Suppressor macrophage treated with lipopolysaccharide for 4 hours (primary cell): Measurements from ENCODE around the gene FLCN.
"Not testable (repeated sequence)": the region's sequence is repeated elsewhere in the genome, so short reads cannot be mapped to it uniquely, and the experiment has no call there.

ENCODE experiments used
- DNase-seq: peaks from one replicate; pipeline ENCODE4 v3.0.0-alpha.2; 2020

The FLCN gene

DNA sequence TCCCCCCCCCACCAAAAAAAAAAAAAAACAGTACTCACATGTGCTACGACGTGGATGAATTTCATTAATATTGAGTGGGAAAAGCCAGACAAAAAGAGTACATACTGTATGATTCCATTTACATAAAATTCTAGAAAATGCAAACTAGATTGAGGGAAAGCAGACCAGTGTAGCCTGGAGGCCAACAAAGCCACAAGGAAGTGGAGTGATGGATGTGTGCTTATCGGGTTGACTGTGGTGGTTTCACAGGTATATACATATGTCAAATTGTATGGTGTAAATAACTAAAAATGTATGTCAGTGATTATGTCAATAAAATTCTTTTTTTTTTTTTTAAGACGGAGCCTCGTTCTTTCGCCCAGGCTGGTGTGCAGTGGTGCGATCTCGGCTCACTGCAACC lies 29.0 kb downstream of the FLCN start:
- no peak for DNase-seq

DNA sequence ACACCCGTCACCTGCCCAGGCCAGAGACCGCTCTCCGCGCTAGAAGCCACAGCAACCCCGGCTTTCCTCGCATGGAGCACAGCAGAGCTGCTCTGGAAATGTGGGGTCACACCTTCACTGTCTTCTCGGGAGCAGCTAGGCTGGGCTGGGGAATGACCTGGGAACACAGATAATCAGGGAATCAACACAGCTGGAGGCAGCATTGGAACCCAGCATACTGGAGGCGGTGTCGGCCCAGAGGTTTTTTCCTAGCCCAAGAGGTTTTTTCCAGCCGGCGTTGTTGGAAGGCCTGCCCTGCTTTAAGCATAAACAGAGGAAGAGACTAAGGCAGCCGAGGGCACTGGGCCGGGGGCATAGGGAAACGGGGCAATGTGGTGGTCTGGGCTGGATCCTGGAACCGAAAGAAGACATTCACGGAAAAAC lies 30.0 kb downstream of the FLCN start:
- no peak for DNase-seq

DNA sequence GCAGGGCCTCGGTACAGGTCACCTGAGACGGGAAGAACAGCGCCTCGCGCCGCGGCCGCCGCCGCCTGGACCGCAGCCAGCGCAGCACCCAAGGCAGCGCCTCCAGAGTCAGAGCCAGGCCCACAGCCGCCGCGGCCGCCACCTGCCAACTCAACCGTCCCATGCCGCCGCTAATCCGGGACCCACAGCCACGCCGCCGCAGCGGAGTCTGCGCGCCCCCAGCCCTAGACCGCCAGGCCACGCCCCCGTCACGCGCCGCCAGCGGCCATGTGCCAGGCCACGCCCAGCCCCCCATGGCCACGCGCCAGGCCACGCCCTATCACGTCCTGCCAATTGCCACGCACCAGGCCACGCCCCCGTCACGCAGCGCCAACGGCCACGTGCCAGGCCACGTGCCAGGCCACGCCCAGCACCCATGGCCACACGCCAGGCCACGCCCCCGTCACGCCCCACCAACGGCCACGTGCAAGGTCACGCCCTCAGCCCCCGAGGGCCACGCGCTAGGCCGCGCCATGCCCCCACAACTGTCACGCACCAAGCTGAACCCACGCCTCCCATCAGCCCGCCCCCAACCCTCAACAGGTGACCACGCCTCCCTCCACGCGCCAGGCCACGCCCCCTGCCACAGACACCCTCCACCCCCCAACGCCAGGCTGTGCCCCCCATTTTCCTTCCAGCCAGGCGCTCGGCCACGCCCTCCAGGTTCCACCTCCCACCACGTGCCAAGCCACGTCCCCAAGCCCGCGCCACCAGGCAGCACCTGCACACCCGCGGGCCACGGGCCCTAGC lies 30.6 kb downstream of the FLCN start, which contains the start of gene PLD6:
Gene PLD6, minus strand, starts transcription at position 210 of the 789 bp plus-strand sequence. Its CDS starts 47 bp downstream, at position 163.
- peak; percentile 81 for DNase-seq

DNA sequence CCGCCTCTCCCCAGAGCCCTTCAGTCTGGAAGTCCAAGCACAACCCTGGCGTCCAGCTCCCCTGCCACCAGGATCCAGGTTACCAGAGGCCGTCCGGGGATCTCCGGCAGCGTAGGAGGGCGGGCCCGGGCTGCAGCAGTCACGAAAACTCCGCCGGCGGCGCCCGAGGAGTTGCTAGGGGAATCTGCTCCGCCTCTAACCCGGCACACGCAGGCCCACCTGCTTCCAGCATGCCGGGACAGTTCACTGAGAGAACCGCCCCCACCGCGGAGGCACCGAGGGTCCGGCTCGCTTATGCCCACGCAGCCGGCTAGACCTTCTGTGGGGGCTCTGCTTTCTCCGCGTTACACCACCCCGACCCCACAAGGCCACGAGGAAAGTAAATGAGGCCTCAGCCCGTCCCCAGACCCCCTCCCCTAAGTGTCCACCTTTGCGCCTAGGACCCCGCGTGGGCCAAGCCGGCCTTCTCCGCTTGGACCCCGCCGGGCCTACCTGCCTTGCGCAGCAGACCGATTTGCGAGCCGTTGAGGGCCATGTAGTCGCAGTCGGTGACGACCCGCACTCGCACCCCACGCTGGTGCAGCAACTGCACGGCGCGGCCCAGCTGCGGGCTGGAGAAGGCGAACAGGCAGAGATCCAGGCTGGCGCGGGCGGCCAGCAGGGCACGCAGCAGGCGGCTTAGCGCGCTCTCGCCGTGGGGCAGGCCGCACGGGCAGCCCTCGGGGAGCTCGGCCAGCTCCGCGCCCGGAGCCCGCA lies 31.4 kb downstream of the FLCN start:
- DNase-seq: peak; percentile 56

DNA sequence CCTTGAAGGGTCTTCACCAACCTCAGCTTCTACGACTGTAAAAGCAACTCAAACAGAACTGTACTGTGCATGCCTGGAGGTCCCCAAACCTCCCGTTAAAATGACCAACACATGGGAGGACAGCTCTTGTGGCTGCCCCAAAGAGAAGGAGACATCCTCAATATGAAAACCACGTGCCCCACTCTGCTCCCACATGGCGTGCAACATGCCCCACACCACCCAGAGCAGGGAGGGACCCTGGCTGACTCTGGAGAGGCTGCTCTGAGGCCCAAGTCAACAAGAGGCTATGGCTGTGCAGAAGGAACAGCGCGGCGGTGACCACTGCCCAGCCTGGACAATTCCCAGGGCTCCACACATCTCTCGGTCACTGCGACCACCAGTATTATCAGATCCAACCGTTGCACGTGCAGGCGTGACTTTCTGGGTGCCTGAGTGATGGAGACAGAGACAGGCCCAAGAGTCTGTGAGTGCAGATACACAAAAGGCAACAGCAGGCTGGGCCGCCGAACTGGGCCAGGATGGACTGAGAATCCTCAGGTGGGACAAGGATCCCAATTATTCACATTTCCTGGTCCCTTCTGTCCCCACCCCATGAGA lies 32.2 kb downstream of the FLCN start:
- DNase-seq: no peak

DNA sequence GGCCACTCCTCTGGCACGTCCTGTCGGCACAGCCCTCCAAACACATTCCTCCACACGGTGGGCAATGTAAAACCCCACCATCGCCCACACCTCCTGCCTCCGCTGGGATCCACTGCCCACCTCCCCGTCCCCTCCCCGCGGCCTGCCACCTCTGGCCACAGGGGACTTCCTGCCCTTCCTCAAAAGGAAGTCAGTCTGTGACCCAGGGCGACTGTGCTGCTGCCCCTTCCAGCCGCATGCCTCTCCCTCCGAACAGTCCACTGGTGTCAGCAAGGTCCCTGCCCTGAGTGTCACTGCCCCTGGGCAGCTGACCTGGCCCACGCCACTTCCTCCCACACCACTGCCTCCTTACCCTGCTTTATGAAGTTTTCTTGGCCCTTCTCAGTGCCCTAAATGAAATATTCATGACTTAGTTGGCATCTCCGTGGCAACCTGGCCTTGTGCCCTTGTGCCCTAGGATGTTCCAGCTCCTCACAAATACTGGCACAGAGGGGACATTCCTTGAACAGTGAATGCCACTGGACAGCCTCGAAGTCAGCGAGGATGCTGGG lies 32.9 kb downstream of the FLCN start:
- DNase-seq: no peak

DNA sequence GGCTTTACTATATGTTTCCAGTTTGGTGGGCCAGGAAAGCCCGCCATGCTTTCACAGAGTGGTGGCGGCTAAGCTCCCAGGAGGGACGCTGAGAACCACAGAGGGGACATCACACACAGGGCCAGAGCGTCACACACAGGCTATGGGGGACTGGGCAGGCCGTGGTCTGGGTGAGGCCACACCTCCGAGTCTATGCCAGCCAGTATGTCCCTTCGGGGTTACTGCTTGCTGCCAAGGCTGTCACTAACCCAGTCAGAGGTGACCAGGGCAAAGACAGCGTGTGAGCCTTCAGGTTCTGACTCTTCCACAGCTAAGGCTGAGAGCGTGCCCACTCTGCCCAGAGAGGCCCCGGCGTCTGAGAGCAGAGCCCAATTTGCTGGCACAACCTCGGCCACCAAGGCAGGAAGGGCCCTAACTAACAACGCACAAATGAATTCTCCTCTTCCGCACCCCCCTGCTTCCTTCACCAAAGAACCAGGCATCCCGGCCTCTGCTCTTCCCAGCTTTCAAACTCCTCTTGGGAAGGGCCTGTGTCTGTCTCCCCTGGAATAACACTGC lies 33.7 kb downstream of the FLCN start:
- DNase-seq: no peak

DNA sequence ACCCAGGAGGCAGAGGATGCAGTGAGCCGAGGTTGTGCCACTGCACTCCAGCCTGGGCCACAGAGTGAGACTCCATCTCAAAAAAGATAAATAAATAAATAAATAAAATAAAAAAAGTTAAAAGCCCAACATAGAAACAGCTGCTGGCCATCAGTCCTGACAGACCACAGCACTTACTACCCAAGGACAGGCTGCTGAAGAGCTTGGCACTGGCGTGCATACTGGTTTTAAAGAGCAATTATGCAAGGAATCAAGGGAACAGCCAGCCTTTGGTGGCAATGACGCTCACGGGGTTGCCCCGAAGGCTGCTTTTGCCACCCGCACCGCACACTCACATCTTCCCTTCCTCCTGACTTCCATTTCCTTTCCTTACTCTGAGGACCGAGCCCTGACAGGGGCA lies 35.1 kb downstream of the FLCN start:
- no peak for DNase-seq

DNA sequence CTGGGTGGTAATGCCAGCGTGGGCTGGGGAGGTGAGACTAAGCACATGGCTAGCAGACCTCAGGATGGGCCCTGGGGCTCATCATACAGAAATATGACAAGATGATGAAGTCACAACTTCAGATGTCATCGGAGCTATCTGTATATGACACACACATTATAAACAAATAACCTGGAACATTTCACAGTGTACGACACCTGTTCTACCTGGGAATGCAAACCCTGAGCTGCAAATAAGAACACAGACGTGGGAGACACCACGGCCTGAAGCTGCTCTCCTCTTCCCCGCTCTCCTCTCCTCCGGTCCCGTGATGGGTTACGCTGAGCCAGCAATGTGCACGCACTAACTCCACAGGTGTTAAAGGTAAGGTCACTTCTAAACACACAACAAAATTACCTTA lies 35.7 kb downstream of the FLCN start:
- DNase-seq: no peak

DNA sequence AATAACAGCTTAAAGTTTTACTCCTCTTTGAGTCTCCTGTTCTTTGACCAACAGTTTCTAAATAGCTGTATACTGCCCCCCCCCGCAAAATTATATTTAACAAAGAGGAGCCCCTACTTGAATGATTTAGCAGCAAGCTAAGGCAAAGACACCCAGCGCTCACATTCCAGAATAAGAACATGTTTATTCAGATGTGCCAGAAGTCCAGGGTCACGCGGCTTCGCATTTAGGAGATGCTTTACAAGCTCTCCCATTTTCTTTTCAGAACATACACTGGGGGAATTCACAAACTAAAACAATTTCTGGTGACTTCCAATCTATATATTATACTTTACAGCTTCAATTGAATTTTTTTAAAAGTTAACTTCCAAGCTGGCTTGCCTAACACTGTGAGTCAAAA lies 36.1 kb downstream of the FLCN start:
- DNase-seq: no peak

DNA sequence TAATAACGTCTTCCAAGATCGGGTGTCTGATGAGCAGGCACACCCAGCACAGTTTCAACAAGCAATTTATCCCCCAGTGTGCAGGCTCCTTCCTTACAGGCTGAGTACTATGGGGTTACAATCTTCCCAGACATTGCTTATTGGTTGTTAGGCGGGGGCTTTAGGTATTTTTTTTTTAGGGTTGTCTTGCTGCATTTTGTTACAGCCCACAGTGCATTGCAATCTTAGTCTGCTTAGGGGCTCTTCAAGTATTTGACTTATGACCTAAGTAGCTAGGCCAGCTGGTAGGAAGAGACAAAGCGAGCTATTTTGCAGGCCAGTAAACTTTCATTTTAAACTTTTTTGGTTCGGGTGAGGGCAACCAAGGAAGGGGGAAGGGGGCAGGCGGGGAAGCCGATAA lies 36.7 kb downstream of the FLCN start:
- DNase-seq: no peak

DNA sequence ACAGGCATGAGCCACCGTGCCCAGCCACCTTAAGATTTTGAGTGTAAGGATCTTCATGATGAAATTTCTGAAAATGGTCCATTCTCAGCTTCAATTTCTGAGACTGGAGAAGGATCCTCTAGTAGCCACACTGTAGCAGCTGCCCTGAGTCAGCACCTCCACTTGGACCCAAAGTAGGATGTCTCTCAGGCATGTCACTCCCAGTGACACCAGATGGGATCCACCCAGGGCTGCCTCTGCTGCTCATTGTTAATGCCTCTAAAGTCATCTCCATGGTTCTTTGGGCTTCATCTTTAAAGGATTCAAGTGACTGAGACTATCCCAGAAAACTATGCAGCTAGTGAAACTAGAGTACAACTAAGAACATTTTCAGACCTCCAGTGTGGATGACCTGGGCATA lies 38.7 kb downstream of the FLCN start:
- no peak for DNase-seq

DNA sequence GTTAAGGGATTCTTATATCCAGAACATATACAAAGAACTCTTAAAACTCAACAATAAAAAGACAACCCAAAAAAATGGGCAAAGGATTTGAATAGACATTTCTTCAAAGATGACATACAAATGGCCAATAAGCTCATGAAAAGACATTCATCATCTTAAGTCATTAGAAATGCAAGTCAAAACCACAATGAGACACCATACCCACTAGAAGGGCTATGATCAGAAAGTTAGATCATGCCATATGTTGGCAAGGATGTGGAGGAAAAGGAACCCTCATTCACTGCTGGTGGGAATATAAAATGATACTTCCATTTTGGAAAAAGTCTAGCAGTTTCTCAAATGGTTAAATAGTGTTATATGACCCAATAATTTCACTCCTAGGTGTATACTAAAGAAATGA lies 40.2 kb downstream of the FLCN start:
- no peak for DNase-seq

DNA sequence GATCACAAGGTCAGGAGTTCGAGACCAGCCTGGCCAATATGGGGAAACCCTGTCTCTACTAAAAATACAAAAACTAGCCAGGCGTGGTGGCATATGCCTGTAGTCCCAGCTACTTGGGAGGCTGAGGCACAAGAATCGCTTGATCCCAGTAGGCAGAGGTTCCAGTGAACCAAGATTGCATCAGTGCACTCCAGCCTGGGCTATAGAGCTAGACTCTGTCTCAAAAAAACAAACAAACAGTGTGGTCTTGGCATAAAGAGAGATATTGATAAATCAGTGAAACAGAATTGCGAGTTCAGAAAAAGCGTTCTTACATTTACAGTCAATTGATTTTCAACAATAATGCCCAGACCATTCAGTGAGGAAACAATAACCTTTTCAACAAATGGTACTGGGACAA lies 41.5 kb downstream of the FLCN start:
- DNase-seq: not testable (repeated sequence)

DNA sequence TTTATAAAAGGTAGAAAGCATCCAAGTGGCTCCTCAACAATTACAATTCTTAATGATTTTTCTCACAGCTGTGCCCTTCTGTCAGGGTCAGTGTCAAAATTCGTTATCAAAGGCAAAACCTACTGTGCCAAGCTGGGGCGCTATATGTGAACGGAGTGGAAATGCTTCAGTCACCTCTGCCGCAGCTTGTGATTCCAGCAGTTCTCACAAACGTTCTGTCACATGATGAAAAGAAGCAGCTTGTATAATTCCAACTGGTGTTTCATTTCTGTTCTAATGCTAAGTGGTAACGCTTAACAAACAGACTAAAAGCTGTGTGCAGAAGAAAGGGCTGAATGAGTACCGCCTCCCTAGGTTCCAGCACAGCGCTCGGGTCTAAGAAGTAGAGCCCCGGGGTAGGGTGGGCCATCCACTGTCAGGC lies 45.0 kb downstream of the FLCN start:
- DNase-seq: no peak

DNA sequence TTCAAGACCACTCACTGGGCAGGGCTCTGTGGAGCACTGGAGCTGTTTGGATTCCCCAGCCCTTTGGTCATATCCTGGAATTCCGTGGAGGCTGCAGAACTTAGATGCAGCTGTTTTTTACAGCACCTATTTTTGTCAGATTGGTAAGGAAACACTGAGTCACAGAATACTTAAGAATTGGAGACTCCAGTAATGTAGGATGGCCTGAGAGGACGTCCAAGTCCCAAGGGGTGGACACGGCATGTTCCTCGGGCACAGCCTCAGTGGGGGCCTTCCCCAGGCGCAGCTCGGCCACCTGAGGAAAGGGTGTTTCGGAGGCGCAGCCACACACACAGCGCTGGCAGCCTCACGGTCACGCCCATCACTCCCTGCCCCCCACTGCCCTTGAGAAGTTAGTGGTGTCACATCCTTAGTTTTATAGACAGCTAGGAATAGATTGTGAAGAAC lies 45.6 kb downstream of the FLCN start:
- DNase-seq: no peak

DNA sequence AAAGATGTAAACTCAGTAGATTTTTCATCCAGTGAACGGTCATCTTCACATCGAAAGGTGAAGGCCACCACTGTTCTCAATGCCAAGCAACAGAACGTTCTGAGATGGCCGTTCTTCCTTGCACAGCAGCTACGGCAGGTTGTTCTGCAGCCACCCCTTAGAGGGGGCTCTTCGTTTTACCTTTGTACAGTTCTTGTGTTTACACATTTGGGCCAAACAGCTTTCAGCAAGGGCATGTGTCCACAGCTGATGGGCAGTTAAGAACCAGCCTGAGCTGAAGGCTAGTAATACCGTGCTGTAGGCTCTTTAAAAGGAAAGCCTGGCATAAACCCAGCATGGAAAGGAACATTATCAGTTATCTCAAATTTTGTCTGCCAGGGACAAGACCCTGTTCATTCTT lies 46.8 kb downstream of the FLCN start:
- DNase-seq: no peak

DNA sequence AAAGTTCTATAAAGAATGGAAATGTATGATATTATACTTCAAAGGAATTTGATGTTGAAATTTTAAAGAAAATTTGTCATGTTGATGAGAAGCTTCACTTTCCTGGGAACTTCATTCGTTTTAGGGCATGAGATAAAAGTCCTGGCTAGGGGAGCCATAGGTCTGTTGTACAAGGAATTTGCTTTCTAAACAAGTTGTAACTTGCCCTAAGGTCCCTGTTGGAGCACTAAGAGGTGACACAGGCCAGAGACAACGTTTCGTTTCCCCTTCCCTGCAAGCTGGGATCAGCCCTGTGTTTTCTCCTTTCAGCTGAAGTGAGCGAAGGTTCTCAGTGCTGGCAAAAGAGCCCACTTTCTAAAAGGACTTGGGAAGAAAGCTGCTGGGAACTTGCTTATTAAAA lies 47.4 kb downstream of the FLCN start:
- DNase-seq: no peak

DNA sequence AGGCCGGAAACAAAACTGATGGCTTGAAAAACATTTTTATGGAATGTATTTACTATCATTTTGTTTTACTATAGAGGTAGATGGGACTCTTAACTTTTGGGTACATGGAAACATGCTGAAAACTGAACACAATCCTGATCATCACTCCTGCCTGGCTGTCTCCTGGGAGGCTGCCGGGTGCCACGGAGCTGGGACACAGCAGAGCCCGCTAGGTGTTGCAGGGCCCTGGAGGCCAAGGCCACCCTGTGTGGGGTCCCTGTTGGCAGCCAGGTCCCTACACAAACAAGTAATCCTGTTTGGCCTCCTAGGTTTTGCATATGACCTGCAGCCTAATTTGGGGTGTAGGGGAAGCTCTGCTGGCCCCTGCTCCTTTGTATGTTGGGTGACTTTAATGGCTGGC lies 48.4 kb downstream of the FLCN start:
- DNase-seq: no peak

DNA sequence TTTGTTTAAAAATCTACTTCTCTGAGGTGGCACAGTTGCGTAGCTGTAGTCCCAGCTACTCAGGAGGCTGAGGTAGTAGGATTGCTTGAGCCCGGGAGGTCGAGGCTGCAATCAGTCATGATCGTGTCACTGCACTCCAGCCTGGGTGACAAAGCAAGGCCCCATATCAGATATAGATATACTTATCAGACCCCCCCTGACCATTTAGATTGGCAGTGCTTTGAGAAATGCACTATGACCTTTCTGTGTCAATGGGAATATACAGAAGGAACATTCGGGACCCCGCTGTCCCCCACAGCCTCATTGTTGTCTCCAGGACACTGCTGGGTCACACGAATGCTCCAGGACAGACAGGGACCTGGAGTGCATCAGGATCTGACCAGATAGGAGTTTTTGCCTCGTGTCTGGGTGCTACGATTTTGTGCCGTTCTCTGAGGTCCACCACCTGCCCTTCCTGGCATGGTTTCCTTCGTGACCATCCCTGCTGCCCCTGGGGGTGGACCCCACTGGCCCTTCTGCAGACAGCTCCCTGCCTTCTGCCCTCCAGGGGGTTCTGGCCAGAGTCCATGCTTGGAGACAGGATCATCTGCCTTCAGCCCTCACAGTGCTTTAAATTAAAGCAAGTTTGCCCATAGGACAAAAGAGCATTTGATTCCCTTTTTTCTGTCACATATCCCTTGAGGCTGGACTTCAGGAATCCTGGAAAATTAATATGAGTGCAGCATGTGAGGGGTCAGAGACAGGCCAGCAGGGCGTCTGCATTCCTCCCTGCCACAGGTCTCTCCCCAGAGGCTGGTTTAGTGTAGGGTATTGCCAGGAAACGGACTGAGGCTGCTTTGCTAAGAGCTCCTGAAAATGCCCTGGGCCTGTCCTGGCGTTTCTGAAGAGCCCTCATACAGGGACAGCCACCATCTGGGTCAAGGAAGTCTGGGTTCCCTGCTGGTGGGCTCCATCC lies 50.1 kb downstream of the FLCN start:
- no peak for DNase-seq

DNA sequence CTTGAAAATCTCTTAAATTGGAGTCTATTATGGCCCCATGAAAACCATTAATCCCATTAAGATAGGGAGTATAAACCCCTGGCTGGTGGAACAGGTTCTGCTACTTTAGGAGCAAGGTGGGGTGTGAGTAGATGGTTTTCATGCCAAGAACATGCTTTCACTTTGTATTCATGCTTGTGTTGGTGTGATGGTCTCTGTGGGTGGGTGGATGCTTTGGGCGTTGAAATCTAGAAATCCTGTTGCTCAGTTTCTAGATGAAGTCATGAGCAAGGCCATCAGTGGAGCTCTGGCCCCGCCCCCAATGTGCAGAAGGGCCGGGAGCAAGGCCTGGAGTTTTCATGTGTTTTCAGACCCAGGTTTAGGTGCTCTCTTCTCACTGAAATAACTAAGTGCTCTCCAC lies 50.9 kb downstream of the FLCN start:
- peak; percentile 5 for DNase-seq
